Small intestine (tissue), 7 donors: ENCODE data around the gene SMIM14. TPM values are rescaled to one million over a fixed set of nuclear protein-coding genes. Genes with fewer than 3 reads are reported as not detected.
"Not testable (repeated sequence)": the region's sequence is repeated elsewhere in the genome, so short reads cannot be mapped to it uniquely, and the experiment has no call there.

ENCODE experiments used
- DNase-seq, 2 donors: peaks; one replicate each; pipeline versions ENCODE4 v3.0.0 to v3.0.0-alpha.2; 2013
- FAIRE-seq: peaks from 2 replicates; lab custom pipeline; 2012; peaks lifted over from hg19 to GRCh38; lab: Jason Lieb, UNC
- H3K27ac ChIP-seq, 3 donors: one replicate each; pipeline ENCODE4 v1.5.1; 2013; ENCODE audit warnings: low read length in 2 of 3, mild to moderate bottlenecking in 2 of 3, control low read depth in 1 of 3, inconsistent platforms in 1 of 3, low read depth in 1 of 3, moderate library complexity in 1 of 3
- H3K27me3 ChIP-seq, 3 donors: one replicate each; pipeline ENCODE4 v1.6.1; 2013; ENCODE audit warnings: low read length in 3 of 3, inconsistent platforms in 1 of 3; ENCODE audit not compliant: control insufficient read depth in 3 of 3, insufficient read depth in 3 of 3
- H3K36me3 ChIP-seq, 3 donors: one replicate each; pipeline ENCODE4 v1.6.1; 2013; ENCODE audit warnings: low read length in 3 of 3, inconsistent platforms in 1 of 3, low read depth in 1 of 3, mild to moderate bottlenecking in 1 of 3, moderate library complexity in 1 of 3; ENCODE audit not compliant: control insufficient read depth in 3 of 3, insufficient read depth in 2 of 3
- H3K4me1 ChIP-seq, 3 donors: one replicate each; pipeline ENCODE4 v1.6.1; 2013; ENCODE audit warnings: low read length in 2 of 3, inconsistent platforms in 1 of 3, low read depth in 1 of 3, mild to moderate bottlenecking in 1 of 3, moderate library complexity in 1 of 3; ENCODE audit not compliant: control insufficient read depth in 3 of 3, insufficient read depth in 2 of 3
- H3K4me3 ChIP-seq, 3 donors: one replicate each; pipeline ENCODE4 v1.5.1; 2013; ENCODE audit warnings: low read length in 3 of 3, control low read depth in 1 of 3, inconsistent platforms in 1 of 3, low read depth in 1 of 3, mild to moderate bottlenecking in 1 of 3, moderate library complexity in 1 of 3
- H3K9me3 ChIP-seq, 2 donors: one replicate each; pipeline ENCODE4 v1.6.1; 2013; ENCODE audit warnings: low read depth in 1 of 2, low read length in 1 of 2; ENCODE audit not compliant: control insufficient read depth in 2 of 2, insufficient read depth in 1 of 2
- WGBS, 3 donors: extraction: QIAGEN DNeasy Blood & Tissue Kit; methylation state at CpG; one replicate each; pipeline ENCODE4 v1.1.7; 2013; 5-methylcytosine and 5-hydroxymethylcytosine counted together
- polyA plus RNA-seq, 4 donors: library from polyadenylated mRNA; stranded (reverse) in 3 of 4; unstranded in 1 of 4; fragments of 200-250 nt in 3 of 4; fragments of 120-200 nt in 1 of 4; gene quantifications; one replicate each; pipeline versions ENCODE4 v1.2.1 to v1.2.3, GENCODE V29; 2013
- donor health status: healthy with polysubstance abuse.
- donor health status: control.
- donor health status: control.
- donor health status: Bipolar disorder and iron deficiency.
- donor health status: healthy.

SMIM14 gene
- polyA plus RNA-seq, 4 donors, result 22.3 to 39.8 (median 28.2) TPM

- H3K4me1 ChIP-seq, result peaks cover 0 to 5% (median 0%) of the 10 kb centered on the region in 3 donors
- H3K27ac ChIP-seq, result no peak overlapping the region
- peaks cover 0 to 9% (median 5%) of the 10 kb centered on the region in 3 donors for H3K36me3 ChIP-seq
- no peak overlapping the region for H3K4me3 ChIP-seq
- no peak for DNase-seq
- no peaks in the 10 kb centered on the region for H3K27me3 ChIP-seq
- 79 to 93% (median 91%) methylated on average over 2 of the region's 2 CpGs for WGBS, 3 donors
- H3K9me3 ChIP-seq, result no peaks in the 10 kb centered on the region
- FAIRE-seq, result no peak
These were observed 12.4 kb downstream of the SMIM14 start for GRCh38 chr4:39626261-39626660.

- H3K27me3 ChIP-seq, result no peaks in the 10 kb centered on the region
- no peak overlapping the region for H3K4me3 ChIP-seq
- FAIRE-seq, result no peak
- no peaks in the 10 kb centered on the region for H3K9me3 ChIP-seq
- no peak overlapping the region for H3K27ac ChIP-seq
- peaks cover 0 to 3% (median 0%) of the 10 kb centered on the region in 3 donors for H3K4me1 ChIP-seq
- DNase-seq, result peak in 1 of 2 donors; percentile 41
- 64 to 70% (median 69%) methylated on average over 9 of the region's 9 CpGs for WGBS, 3 donors
- peaks cover 0 to 5% (median 0%) of the 10 kb centered on the region in 3 donors for H3K36me3 ChIP-seq
These were observed 17.1 kb downstream of the SMIM14 start for GRCh38 chr4:39621582-39621981.

- Histone ChIP-seq H3K27ac (no peak overlapping the region), H3K4me1 (peaks cover 0 to 3% (median 0%) of the 10 kb centered on the region in 3 donors), H3K36me3 (peaks cover 0 to 3% (median 0%) of the 10 kb centered on the region in 3 donors), H3K9me3 (no peaks in the 10 kb centered on the region), H3K27me3 (no peaks in the 10 kb centered on the region), H3K4me3 (no peak overlapping the region)
- 80 to 93% (median 88%) methylated on average over 4 of the region's 4 CpGs for WGBS, 3 donors
- DNase-seq (no peak), FAIRE-seq (no peak)
These were observed 17.9 kb downstream of the SMIM14 start for GRCh38 chr4:39620551-39621313.

- no peak for FAIRE-seq
- Histone ChIP-seq H3K9me3 (no peaks in the 10 kb centered on the region), H3K36me3 (no peaks in the 10 kb centered on the region), H3K4me1 (no peaks in the 10 kb centered on the region), H3K4me3 (no peak overlapping the region), H3K27ac (no peak overlapping the region), H3K27me3 (no peaks in the 10 kb centered on the region)
- no peak for DNase-seq
- WGBS, 3 donors, result 91 to 97% (median 94%) methylated on average over 2 of the region's 2 CpGs
These were observed 21.1 kb downstream of the SMIM14 start for GRCh38 chr4:39617534-39617933.

GRCh38 chr4:39616651-39617050, 22.0 kb downstream of the SMIM14 start:
- 82 to 100% (median 96%) methylated on average over 1 of the region's 1 CpG for WGBS, 3 donors
- H3K4me1 ChIP-seq, result no peaks in the 10 kb centered on the region
- no peak for FAIRE-seq
- no peaks in the 10 kb centered on the region for H3K27me3 ChIP-seq
- H3K27ac ChIP-seq, result no peak overlapping the region
- DNase-seq, result no peak
- no peaks in the 10 kb centered on the region for H3K9me3 ChIP-seq
- H3K4me3 ChIP-seq, result no peak overlapping the region
- H3K36me3 ChIP-seq, result no peaks in the 10 kb centered on the region

GRCh38 chr4:39616112-39616511, 22.6 kb downstream of the SMIM14 start:
- not testable (repeated sequence) for H3K9me3 ChIP-seq, H3K4me1 ChIP-seq, FAIRE-seq, H3K4me3 ChIP-seq, H3K36me3 ChIP-seq, DNase-seq, H3K27ac ChIP-seq, H3K27me3 ChIP-seq
- WGBS, 3 donors, result 92 to 98% (median 94%) methylated on average over 6 of the region's 6 CpGs

GRCh38 chr4:39614487-39615162, 24.0 kb downstream of the SMIM14 start:
- Histone ChIP-seq H3K4me3 (no peak overlapping the region), H3K27me3 (no peaks in the 10 kb centered on the region), H3K36me3 (peaks cover 0 to 3% (median 0%) of the 10 kb centered on the region in 3 donors), H3K4me1 (peaks cover 0 to under 1% (median 0%) of the 10 kb centered on the region in 3 donors), H3K9me3 (no peaks in the 10 kb centered on the region), H3K27ac (no peak overlapping the region)
- 87 to 95% (median 88%) methylated on average over 3 of the region's 3 CpGs for WGBS, 3 donors
- FAIRE-seq (no peak), DNase-seq (peak in 1 of 2 donors; percentile 13)

GRCh38 chr4:39613093-39613656, 25.5 kb downstream of the SMIM14 start:
- H3K27ac ChIP-seq, result no peak overlapping the region
- WGBS, 3 donors, result 39 to 72% (median 71%) methylated on average over 2 of the region's 2 CpGs
- no peaks in the 10 kb centered on the region for H3K27me3 ChIP-seq
- peaks cover 0 to 3% (median 0%) of the 10 kb centered on the region in 3 donors for H3K36me3 ChIP-seq
- FAIRE-seq (no peak), DNase-seq (no peak)
- H3K4me3 ChIP-seq, result no peak overlapping the region
- H3K9me3 ChIP-seq, result no peaks in the 10 kb centered on the region
- peaks cover 0 to 6% (median 5%) of the 10 kb centered on the region in 3 donors for H3K4me1 ChIP-seq
